Measurements from ENCODE around the gene FUT7.

The FUT7 gene

GRCh38 chr9:137068539-137069507, 36.9 kb upstream of the FUT7 start (continued):
- TF ChIP-seq ZNF580 (tag by site-specific recombination; IDR thresholded peaks at IDR 0.05) = no peak
- no peak for TF ChIP-seq ZNF623 (tag by site-specific recombination; IDR thresholded peaks at IDR 0.05)
- 0 out of 2 replicates have a peak, but pooled peaks have one; percentile 19 for TF ChIP-seq ZBTB10 (tag by site-specific recombination; IDR thresholded peaks at IDR 0.05)
- no peak for TF ChIP-seq ZNF26 (tag by site-specific recombination; IDR thresholded peaks at IDR 0.05)
- no peak for TF ChIP-seq ZNF114 (tag by site-specific recombination; IDR thresholded peaks at IDR 0.05)
- no peak for TF ChIP-seq OVOL3 (tag by site-specific recombination; IDR thresholded peaks at IDR 0.05)

GRCh38 chr9:137067860-137068538, 36.1 kb upstream of the FUT7 start:
- ChIA-PET CTCF (interaction anchor here (0.6 to 11.3 kb wide), 36 partner anchors 9 to 946 kb away, joined by 3 to 237 read pairs (median 4); partner anchors contain the start of genes ABCA2, CYSRT1, ENTPD2 and MAN1B1), POLR2A (interaction anchor here (0.6 to 9.1 kb wide), 16 partner anchors 9 to 188 kb away, joined by 3 to 137 read pairs (median 4); partner anchors contain the start of genes ENTPD2, MAN1B1, NDOR1 and NPDC1)
- peaks cover 10% of the 10 kb centered on the region; the same call in 1 of the 2 replicates for H3K4me1 ChIP-seq (ENCODE audit: control insufficient read depth, insufficient read depth, low read length)
- no peaks in the 10 kb centered on the region for H3K9me3 ChIP-seq (ENCODE audit: control insufficient read depth, insufficient read depth, low read depth, low read length)
- H3K4me3 ChIP-seq (ENCODE audit: low read depth, low read length) = no peak overlapping the region
- no peak overlapping the region for H3K27ac ChIP-seq (ENCODE audit: extremely low read depth, low read depth, low read length)
- peaks cover 0 to 17% of the 10 kb centered on the region in 2 experiments; a peak in 1 of 3 replicates for H3K36me3 ChIP-seq (ENCODE audit: control insufficient read depth in 2 of 2, insufficient read depth in 1 of 2, low read length in 2 of 2)
- TF ChIP-seq ZNF530 (tag by site-specific recombination; IDR thresholded peaks at IDR 0.05; ENCODE audit: low read depth) (no peak), INSM2 (tag by site-specific recombination; IDR thresholded peaks at IDR 0.05) (no peak), ZNF623 (tag by site-specific recombination; IDR thresholded peaks at IDR 0.05) (no peak), PRDM6 (tag by site-specific recombination; IDR thresholded peaks at IDR 0.05) (no peak), ZNF585B (tag by site-specific recombination; IDR thresholded peaks at IDR 0.05) (no peak), ZBTB8A (tag by site-specific recombination; IDR thresholded peaks at IDR 0.05) (peak; percentile 25; the same call in 1 of the 2 replicates), YY1 (tag by site-specific recombination; IDR thresholded peaks at IDR 0.05) (no peak), SP3 (tag by site-specific recombination; IDR thresholded peaks at IDR 0.05) (no peak), GLI2 (tag by site-specific recombination; IDR thresholded peaks at IDR 0.05; ENCODE audit: borderline replicate concordance, low read depth) (no peak), ZNF366 (tag by site-specific recombination; conservative IDR thresholded peaks at IDR 0.05) (no peak), ZNF521 (tag by site-specific recombination; IDR thresholded peaks at IDR 0.05) (no peak), ZEB2 (tag by site-specific recombination; IDR thresholded peaks at IDR 0.05) (peak; percentile 92), ZNF785 (tag by site-specific recombination; IDR thresholded peaks at IDR 0.05) (no peak), ZNF350 (tag by site-specific recombination; IDR thresholded peaks at IDR 0.05) (no peak), ZNF274 (IDR thresholded peaks at IDR 0.05; ENCODE audit: low read length) (no peak), ZNF274 (tag by site-specific recombination; IDR thresholded peaks at IDR 0.05; ENCODE audit: borderline replicate concordance) (no peak), ZNF398 (tag by site-specific recombination; IDR thresholded peaks at IDR 0.05) (no peak), EGR2 (tag by site-specific recombination; IDR thresholded peaks at IDR 0.05; ENCODE audit: low read depth) (no peak), HOXA7 (CRISPR knock-in tag; IDR thresholded peaks at IDR 0.05; ENCODE audit: borderline replicate concordance) (no peak)

Data from HEK293 (cell line).